ENCODE measurements around the gene SLC4A4. TPM values are rescaled to one million over a fixed set of nuclear protein-coding genes. Genes with fewer than 3 reads are reported as not detected.

The SLC4A4 gene
- total RNA-seq, 1 experiment from 2014 or later = not detected

DNA sequence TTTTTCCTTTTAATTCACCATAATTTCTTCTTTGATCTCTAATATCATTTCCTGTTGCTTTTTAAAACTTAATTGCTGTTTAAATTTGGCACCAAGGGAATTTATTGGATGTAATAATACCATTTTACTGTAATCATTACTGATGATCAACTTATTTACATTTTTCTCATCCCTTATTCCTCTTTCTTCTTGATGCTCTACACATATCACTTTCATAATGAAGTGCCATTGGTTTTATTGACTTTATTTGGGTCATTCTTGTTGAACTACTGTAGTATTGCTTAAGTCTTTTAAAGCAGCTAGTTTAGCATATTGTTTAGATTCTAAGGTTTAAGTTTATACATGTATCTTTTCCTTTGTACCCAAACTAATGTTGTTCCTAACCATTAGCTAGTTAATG lies 130.7 kb downstream of the SLC4A4 start:
- DNase-seq (ENCODE audit: low spot score) = no peak

DNA sequence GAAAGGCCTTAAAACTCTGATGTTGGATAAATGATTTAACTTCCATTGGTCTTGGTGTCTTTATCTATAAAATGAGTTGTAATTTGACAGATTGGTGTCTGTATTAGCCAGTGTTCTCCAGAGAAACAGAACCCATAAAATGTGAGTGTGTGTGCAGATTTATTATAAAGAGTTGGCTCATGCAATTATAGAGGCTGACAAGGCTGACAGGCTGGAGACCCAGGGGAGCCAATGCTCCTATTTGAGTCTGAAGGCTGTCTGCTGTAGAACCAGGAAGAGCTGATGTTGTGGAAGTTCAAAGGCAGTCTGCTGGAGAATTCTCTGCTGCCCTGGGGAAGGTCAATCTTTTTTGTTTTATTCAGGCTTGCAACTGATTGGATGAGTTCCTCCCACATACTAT lies 131.7 kb downstream of the SLC4A4 start:
- DNase-seq (ENCODE audit: low spot score) = no peak

DNA sequence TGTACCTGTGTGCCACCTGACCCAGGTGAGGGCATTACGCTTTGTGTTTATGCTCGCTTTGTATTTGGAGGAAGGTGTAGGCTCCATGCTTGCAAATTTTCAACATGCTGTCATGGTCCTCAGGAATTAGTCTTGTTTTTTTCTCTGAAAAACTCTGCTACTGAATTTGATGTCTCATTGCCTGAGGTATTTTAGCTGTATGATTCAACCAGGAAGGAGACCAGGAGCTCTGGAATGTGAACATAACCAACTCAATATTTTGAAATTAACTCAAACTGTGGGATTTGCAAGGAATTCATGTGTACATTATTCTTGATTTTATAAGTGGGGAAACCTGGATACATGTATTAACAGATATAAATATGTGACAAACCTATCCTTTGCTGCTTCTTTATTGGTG lies 134.1 kb downstream of the SLC4A4 start:
- DNase-seq (ENCODE audit: low spot score) = no peak

DNA sequence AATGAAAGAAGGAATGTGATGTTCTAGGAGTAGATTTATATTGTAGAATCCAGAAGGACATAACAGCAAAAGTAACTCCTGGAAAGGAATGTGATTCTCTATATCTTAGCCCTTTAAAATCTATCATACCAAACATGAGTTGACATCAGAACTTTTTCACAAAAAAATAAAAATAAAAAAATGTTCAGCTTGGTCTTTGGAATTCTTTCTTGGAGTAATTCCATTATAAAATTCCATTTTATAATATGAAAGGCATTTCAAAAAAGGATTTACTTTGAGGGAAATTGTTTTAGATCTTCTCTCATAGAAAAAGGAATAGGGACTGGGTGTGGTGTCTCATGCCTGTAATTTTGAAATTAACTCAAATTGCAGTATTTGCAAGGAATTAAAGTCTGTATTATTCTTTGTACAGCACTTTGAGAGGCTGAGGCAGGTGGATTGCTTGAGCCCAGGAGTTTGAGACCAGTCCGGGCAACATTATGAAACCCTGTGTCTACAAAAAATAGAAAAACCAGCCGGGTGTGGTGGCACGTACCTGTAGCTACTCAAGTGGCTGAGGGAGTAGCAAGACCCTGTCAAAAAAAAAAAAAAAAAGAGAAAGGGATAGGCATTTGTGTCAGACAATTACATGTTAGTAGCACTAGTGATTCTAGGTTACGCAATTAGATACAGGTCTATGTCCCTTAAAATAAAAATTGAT lies 134.9 kb downstream of the SLC4A4 start:
- DNase-seq (ENCODE audit: low spot score) = no peak

DNA sequence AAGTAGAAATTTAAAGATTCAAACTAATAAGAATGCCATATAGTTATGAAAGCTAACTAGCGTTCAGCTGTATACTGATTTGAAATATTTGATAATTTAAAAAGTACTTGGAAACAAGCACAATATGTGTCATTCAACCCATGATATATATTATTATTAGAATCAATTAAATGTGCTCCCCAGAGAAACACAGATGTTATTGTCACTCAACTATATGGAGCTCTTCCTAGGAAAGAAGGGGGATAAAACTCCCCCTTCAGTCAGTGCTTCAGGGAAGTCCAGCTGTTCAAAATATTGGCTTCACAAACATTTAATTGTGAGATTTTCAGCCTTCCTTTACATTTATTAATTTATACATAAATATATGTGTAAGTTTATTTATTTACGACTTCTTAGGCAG lies 135.9 kb downstream of the SLC4A4 start:
- no peak for DNase-seq (ENCODE audit: low spot score)

DNA sequence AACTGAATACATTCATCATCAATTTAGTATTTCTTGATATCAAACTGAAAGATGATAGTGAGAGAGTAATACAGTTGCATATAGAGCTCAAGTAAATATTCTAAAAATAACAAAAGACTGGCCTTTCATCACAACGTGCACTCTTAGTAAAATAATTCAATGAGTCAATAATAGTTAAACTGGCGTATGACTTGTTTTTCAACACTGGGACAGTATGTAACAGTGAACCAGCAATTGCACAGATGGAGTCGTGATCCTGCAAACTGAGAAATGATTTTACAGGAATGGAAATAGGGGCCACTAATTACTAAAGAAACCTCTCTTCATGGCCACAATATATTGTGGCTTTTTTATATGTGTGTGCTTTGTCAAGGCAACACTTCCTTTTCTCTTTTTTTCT lies 137.4 kb downstream of the SLC4A4 start:
- DNase-seq (ENCODE audit: low spot score) = no peak

DNA sequence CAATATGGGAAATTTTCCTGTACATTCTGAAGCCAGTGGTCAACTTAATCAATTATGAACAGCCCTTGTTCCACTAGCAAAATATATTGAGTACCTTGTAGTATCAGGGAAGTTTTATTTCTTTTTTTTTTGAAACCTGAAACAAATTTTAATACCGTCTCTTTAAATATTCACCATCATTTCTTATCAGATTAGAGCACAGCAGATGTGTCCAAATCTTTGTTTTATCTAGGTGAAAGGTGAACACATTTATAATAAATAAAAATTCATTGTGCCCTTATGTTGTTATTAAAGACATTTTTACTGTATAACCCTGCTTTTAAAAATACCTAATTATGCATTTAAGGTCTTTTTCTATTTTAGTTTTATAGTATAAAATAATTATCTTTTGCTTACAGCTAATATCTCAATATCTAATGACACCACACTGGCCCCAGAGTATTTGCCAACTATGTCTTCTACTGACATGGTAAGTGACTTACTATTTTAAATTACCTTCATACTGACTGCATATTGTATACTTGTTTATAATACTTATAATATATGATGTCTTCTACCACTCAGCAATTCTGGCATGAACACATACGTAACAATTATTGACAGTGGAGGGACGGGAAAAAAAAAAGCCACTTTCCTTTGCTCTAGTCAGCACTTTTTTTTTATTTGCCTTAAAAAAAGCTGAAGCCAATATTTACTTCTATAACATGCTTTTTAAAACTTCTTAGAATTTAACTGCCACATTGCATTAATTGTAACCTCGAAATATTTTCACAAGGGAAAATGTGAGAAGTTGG lies 147.9 kb downstream of the SLC4A4 start:
- DNase-seq (ENCODE audit: low spot score) = no peak

DNA sequence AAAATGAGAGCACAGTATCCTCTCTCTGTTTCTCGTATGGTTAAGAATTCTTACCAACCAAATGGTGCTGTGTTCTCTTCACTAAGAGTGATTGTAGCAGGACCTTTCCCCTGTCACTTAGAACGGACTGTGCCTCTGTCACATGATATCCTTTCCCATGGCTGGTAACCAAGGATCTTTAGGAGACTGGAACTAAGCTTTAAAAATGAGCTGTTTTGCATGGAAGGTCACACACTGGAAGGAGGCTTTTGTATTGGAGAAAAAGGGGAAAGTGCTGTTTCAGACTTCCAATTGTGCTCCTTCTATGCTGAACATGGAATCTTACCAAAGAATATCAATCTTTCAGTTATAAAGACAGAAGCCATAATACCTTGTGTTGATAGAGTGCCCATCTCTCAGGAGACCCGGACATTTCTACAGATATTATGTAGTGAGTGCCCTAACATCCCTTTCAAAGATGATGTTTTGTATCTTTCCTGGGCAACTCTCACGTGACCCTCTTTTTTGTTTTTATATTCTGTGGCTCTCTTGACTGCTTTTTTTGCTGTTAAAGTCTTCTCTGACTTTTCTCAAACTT lies 148.6 kb downstream of the SLC4A4 start:
- no peak for DNase-seq (ENCODE audit: low spot score)

DNA sequence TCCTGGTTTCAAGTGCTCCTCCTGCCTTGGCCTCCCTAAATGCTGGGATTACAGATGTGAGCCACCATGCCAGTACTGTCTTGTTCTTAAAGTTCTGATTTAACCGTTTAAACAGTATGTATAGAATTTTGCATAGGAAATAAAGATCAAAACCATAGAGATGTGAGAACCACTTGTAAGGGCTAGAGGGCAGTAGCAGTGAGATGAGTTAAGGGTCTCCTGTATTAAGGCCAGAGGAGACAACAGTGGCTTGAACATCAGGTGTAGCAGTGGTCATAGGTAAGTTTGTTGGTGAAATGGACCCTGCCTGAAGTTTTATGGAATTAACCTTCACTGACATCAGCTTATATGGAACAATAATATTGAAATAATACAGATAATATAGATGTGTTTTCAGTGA lies 155.7 kb downstream of the SLC4A4 start:
- DNase-seq (ENCODE audit: low spot score) = no peak

DNA sequence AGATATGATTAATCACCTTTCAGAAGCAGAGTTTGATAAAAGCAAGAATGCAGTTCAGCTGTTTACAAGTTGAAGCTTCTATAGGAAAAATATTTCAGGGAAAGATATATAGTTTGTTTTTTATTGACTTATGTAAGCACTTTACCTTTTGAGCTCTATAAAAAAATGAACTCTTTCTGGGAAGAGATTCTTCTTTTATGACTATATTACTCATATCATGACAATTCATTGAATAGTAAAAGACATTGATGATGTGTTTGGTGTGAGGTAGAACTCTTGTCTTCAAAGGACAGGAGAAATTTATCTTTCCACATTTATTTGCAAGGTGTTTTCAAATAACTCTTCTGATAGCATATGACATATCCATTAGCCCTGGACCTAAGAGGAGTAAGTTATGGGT lies 156.6 kb downstream of the SLC4A4 start:
- no peak for DNase-seq (ENCODE audit: low spot score)

DNA sequence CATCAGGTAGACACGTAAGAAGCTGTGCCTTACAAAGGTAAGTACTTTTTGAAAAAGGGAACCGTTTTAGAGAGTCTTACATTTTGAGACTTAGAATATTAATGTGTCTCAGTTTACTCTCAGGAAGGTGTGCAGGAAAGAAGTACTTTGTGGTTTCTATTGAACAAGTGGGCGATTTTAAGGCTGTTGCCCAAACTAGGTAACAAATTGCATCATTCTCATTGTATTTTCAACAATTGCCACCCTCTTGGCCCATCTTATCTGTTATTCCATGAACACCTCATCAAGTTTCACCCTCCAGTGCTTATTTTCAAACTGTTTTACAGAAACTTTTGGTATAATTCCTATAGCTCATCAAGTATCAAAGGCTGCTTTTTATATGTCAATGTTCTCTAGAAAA lies 158.3 kb downstream of the SLC4A4 start:
- DNase-seq (ENCODE audit: low spot score) = no peak

DNA sequence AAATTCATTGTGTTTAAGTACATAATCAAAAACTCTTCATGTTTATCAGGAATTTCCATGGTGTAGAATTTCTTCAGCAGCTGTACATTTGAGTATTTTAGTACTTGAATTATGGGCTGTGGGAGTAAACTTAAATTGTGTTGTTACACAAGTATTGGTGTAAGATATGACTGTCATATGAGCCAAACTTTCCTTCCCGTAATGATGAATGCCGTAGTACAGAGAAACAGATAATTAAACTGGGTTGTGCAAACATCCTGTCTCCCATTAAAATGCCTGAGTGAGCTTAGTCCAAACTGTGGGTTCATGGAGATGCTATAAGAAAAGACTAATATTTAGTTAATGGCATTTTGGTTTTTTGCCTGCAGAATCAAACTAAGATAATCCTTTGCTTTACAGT lies 159.2 kb downstream of the SLC4A4 start:
- DNase-seq (ENCODE audit: low spot score) = no peak

DNA sequence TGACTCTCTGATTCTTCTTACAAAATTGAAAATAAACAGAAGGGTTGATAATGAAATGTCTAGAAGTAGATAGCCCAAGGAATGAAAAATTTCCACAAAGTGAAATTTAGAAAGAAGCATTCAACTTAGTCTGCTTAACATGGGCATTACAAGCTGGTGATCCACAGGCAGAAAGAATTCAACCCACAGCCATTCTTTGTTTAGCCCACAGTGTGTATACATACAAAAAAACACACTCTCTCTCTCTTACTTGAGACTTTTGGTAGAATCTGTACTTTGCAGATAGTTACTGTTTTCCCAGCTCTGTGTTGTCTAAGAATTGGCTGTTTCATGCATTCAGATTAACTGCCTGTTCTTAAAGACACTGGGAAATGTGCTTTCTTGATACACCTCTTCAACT lies 159.8 kb downstream of the SLC4A4 start:
- no peak for DNase-seq (ENCODE audit: low spot score)

DNA sequence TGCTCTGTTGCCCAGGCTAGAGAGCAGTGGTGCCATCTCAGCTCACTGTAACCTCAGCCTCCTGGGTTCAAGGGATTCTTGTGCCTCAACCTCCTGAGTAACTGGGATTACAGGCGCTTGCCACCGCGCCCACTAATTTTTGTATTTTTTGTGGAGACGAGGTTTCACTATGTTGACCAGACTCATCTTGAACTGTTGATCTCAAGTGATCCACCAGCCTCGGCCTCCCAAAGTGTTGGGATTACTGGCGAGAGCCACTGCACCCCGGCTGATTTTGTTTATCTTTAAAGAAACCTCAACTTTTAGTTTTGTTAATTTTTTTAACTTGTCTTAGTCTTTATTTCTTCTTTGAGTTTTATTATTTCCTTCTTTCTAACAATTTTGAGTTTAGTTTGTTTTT lies 163.2 kb downstream of the SLC4A4 start:
- no peak for DNase-seq (ENCODE audit: low spot score)

DNA sequence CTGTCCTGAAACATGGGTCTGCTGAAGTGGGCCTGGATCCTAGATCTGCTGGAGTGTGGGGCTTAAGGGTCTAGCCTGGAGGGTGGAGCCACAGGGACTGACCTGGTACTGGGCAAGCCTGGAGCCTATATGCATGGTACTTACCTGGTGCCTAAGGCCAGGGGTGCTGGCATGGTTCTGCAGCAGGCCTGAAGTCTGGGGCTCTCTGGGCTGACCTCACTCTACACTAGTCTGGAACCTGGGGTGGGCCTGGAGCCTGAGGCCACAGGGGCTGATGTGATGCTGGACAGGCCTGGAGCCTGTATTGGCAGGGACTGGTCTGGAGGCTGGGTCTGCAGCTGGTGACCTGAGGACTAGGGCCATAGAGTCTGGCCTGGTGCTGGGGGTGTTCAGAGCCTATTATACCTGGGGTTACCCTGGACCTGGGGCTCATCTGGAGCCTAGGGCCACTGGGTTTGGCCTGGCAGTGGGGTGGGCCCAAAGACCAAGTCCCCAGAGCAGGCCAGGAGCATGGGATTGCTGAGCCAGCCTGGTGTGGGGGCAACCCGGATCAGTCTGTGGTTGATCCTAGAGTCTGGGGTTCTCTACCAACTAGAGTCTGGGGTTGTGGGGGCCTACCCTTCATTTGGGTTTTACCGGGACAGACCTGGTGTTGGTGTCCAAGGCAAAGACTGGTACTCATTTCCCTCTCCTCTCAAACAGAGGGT lies 179.6 kb downstream of the SLC4A4 start:
- DNase-seq (ENCODE audit: low spot score) = no peak

DNA sequence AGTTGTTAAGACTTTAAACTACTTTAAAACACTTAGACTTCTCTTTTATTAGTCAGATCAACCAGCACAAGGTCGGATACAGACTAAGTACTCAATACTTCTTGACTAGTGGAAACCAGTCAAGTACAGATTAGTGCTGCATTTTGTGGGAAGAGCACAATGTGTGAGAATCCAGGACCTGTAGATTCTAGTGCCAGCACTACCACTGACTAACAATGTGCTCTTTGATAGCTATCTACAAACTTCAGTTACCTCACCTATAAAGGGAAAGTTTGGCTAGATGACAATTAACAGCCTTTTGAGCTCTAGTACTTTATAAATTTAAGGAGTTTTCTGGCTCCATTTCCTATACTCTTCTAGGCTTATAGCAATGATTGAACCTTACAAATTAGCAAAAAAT lies 181.5 kb downstream of the SLC4A4 start:
- DNase-seq (ENCODE audit: low spot score) = no peak

DNA sequence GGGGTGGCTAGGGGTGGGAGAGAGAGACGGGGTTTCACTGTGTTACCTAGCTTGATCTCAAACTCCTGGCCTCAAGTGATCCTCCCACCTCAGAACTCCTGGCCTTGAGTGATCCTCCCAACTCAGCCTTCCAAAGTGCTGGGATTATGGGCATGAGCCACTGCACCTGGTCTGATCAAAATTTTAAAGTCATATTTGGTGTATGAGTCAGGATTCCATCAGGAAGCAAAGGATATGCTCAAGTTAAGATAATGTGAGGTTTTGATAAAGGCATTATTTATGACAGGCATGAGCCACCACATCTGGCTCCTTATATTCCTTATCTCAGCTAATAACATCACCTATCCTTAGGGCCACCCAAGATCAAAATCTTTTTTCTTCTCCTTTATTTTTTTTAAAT lies 182.0 kb downstream of the SLC4A4 start:
- no peak for DNase-seq (ENCODE audit: low spot score)

DNA sequence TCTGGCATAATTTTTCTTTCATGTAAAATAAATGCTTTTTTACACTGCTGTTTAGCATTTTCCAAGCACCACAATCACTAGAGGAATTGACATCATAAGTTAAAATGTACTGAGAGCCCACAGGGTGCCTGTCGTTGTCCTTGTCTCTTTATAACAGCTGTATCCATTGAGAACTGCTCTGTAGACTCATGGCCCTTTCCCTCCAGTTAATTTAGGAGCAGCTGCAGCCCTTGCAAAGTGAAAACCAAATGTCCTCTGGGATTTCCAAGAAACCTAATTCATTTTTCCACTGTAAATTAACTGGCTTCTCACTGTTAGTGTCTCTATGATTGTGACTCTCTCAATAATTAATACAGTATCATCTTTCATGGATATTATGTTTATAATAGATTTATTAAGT lies 185.9 kb downstream of the SLC4A4 start:
- no peak for DNase-seq (ENCODE audit: low spot score)

DNA sequence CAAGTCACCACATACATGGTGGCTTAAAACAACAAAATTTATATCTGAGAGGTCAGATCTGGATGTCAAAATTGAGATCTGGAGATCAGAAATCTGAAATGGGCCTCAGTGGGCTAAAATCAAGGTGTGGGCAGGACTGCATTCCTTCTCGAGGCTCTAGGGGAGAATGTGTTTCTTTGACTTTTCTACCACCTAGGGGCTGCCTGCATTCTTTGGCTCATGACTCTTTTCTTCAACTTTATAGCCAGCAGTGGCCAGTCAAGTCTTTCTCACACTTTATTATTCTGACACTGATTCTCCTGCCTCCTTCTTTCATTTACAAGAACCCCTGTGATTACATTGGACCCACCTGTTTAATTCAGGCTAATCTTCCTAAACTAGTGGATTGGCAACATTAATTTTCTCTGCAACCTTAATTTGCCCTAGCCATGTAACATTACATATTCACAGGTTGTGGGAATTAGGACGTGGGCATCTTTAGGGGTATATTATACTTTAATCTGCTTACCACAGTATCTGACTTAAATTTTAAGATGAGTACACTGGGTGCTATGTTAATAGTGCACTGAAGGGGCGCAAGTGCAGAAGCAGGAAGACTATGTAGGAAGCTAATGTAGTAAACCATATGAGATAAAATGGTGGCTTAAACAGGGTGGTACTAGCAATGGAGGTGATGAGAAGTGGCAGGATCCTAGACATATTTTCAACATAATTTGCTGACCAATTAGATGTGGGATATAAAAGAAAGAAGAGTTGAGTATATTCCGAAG lies 188.0 kb downstream of the SLC4A4 start:
- DNase-seq (ENCODE audit: low spot score) = no peak

DNA sequence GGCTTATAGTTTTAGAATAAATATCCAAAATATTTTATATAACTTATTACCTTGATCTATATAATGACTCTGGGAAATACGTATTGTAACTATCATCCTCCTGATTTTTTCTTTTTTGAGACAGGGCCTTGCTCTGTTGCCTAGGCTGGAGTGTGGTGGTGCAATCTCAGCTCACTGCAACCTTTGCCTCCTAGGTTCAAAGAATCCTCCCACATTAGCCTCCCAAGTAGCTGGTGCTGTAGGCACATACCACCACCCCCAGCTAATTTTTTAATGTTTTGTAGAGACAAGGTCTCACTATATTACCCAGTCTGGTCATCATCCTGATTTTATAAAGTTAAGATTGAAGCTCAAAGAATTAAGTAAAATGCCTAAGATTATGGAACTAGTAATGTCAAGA lies 193.6 kb downstream of the SLC4A4 start:
- DNase-seq (ENCODE audit: low spot score) = no peak

DNA sequence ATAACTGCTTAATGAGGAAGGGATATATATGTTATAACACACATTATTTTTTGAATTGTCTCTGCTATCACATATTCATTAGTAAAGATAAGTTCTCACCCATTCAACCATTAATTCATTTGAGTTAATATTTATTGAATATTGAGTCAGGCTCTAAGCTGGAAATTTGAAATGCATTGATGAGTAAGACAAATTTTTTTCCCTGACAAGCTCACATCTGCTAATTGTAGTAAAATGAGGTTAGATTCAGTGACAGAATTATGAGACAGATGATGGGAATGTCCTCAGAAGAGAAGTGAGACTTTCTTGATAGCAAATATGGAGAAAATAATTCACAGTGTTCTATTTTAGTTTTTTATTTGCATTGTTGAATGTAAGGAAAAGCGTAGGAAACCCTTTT lies 194.3 kb downstream of the SLC4A4 start:
- DNase-seq (ENCODE audit: low spot score) = no peak

DNA sequence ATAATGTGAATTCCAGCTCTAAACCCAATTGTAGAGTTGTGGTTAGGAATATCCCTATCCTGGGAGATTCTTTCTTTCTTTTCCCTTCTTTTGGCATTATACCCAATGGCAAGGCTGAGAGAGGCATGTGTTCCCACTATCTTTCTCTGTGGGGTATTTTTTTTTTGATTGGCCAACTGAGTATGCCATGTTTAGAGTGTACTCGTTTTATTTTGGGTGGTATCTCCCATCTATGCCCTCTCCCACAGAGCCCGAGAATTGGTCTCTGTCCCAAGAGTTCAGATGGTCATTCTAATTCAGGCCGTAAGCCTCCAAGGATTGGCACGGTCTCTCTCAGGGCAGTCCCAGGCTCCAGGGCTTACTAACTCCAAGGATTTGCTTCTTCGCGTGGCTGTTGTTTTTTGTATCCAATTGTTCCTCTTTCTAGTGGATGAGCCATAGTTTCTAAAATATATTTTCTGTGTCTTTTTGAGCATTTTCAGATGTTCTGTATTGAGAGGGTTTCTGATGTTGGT lies 198.8 kb downstream of the SLC4A4 start:
- no peak for DNase-seq (ENCODE audit: low spot score)

All from A172 (cell line).